Body of pancreas (tissue), 4 donors: ENCODE data around the gene TUFT1.
A peak's percentile ranks its signal among the peaks of the same experiment; 100 is the strongest.

ENCODE experiments used
- CTCF ChIP-seq, 7 experiments: fragments of 450-650 bp in 4 of 7; fragments of 200-600 bp in 3 of 7; sonication (generic) in 3 of 7; IDR thresholded peaks; one replicate each; pipeline ENCODE4 v1.5.1; 2016 to 2019; ENCODE audit warnings: antibody characterized with exemption in 7 of 7
- POLR2A ChIP-seq, 3 donors: fragments of 450-650 bp; IDR thresholded peaks; one replicate each; pipeline ENCODE4 v1.6.1; 2016; ENCODE audit warnings: antibody characterized with exemption in 3 of 3, mild to moderate bottlenecking in 2 of 3

GRCh38 chr1:151534662-151535278, 5.3 kb upstream of the TUFT1 start:
- TF ChIP-seq CTCF (IDR thresholded peaks at IDR 0.05), result peak; percentile 63 to 84 (median 74)
- no peak for TF ChIP-seq POLR2A (IDR thresholded peaks at IDR 0.05)
